Smooth muscle cell of the brain vasculature (primary cell): ENCODE results near the gene TEX38.
A peak's percentile ranks its signal among the peaks of the same experiment; 100 is the strongest.
"Not testable (repeated sequence)": the region's sequence is repeated elsewhere in the genome, so short reads cannot be mapped to it uniquely, and the experiment has no call there.

Experiments
- DNase-seq: peaks from one replicate; pipeline ENCODE4 v3.0.0-alpha.2; 2012; ENCODE audit warnings: low read depth, low spot score

The TEX38 gene

GRCh38 chr1:46671554-46671953 lies at the start of gene TEX38:
TSS of gene TEX38 (plus strand) at chr1:46671854. CDS start at chr1:46671935, 81 bp downstream.
- DNase-seq, result no peak

GRCh38 chr1:46621930-46622329 lies 49.7 kb upstream of the TEX38 start:
- no peak for DNase-seq

GRCh38 chr1:46622344-46622743 lies 49.3 kb upstream of the TEX38 start:
- peak; percentile 79 for DNase-seq

GRCh38 chr1:46623743-46624644 lies 47.7 kb upstream of the TEX38 start:
- no peak for DNase-seq

GRCh38 chr1:46630719-46631118 lies 40.9 kb upstream of the TEX38 start:
- no peak for DNase-seq

- DNase-seq, result no peak
Observed at GRCh38 chr1:46635205-46635604, 36.4 kb upstream of the TEX38 start.

- no peak for DNase-seq
Observed at GRCh38 chr1:46637444-46638083, 34.1 kb upstream of the TEX38 start.

- no peak for DNase-seq
Observed at GRCh38 chr1:46638921-46639320, 32.7 kb upstream of the TEX38 start.

GRCh38 chr1:46639547-46639946 lies 32.1 kb upstream of the TEX38 start:
- no peak for DNase-seq

GRCh38 chr1:46642115-46642680 lies 29.5 kb upstream of the TEX38 start:
- DNase-seq, result no peak

GRCh38 chr1:46643368-46643775 lies 28.3 kb upstream of the TEX38 start:
- peak; percentile 45 for DNase-seq

- DNase-seq, result no peak
Observed at GRCh38 chr1:46645815-46646214, 25.8 kb upstream of the TEX38 start.

- no peak for DNase-seq
Observed at GRCh38 chr1:46646331-46646730, 25.3 kb upstream of the TEX38 start.

- DNase-seq, result no peak
Observed at GRCh38 chr1:46646844-46647243, 24.8 kb upstream of the TEX38 start.

GRCh38 chr1:46647611-46648010 lies 24.0 kb upstream of the TEX38 start:
- DNase-seq, result no peak

- no peak for DNase-seq
Observed at GRCh38 chr1:46649764-46650163, 21.9 kb upstream of the TEX38 start.

- DNase-seq, result no peak
Observed at GRCh38 chr1:46650491-46650890, 21.2 kb upstream of the TEX38 start.

- DNase-seq, result not testable (repeated sequence)
Observed at GRCh38 chr1:46651152-46651551, 20.5 kb upstream of the TEX38 start.

GRCh38 chr1:46652321-46653100 lies 19.1 kb upstream of the TEX38 start:
- no peak for DNase-seq

- DNase-seq, result no peak
Observed at GRCh38 chr1:46653405-46653958, 18.2 kb upstream of the TEX38 start.

- DNase-seq, result no peak
Observed at GRCh38 chr1:46654012-46654411, 17.6 kb upstream of the TEX38 start.

- not testable (repeated sequence) for DNase-seq
Observed at GRCh38 chr1:46654698-46655097, 17.0 kb upstream of the TEX38 start.
